Astrocyte of the spinal cord (primary cell): Measurements from ENCODE around the gene ARHGEF18.
"Not testable (repeated sequence)": the region's sequence is repeated elsewhere in the genome, so short reads cannot be mapped to it uniquely, and the experiment has no call there.

Source experiments
- DNase-seq: peaks from one replicate; pipeline ENCODE4 v3.0.0; 2011; ENCODE audit warnings: low read depth, low spot score
- H3K4me3 ChIP-seq: 2 replicates; pipeline ENCODE4 v1.5.1; 2011; ENCODE audit warnings: low read depth, mild to moderate bottlenecking, low read length, moderate library complexity
- CTCF ChIP-seq: IDR thresholded peaks from 2 replicates; pipeline ENCODE4 v1.5.1; 2012; ENCODE audit warnings: low read depth, mild to moderate bottlenecking, low read length, inconsistent platforms
- in situ Hi-C: cut with HindIII; loops from 2 replicates; pipeline ENCODE4 v1.10.0; 2017; ENCODE audit warnings: low sequenced_read_pairs

ARHGEF18 gene

GRCh38 chr19:7348587-7349230, at the start of gene ARHGEF18:
Gene ARHGEF18 (plus strand): TSS chr19:7348937. CDS start chr19:7362891, 13,954 bp downstream.
- no peak within 1 kb of the TSS for H3K4me3 ChIP-seq
- DNase-seq: no peak
- in situ Hi-C loops: no loop called here
- TF ChIP-seq CTCF: no peak

- DNase-seq: no peak
- TF ChIP-seq CTCF: no peak
- in situ Hi-C loops: no loop called here
- H3K4me3 ChIP-seq: no peak overlapping the region
These were observed 47.2 kb upstream of the ARHGEF18 start for GRCh38 chr19:7301525-7301924.

- in situ Hi-C loops: no loop called here
- H3K4me3 ChIP-seq: no peak overlapping the region
- no peak for TF ChIP-seq CTCF
- no peak for DNase-seq
These were observed 45.3 kb upstream of the ARHGEF18 start for GRCh38 chr19:7303470-7303869.

- no peak for TF ChIP-seq CTCF
- DNase-seq: no peak
- H3K4me3 ChIP-seq: no peak overlapping the region
- in situ Hi-C loops: no loop called here
These were observed 44.5 kb upstream of the ARHGEF18 start for GRCh38 chr19:7304200-7304599.

- no peak for DNase-seq
- no peak for TF ChIP-seq CTCF
- in situ Hi-C loops: no loop called here
- no peak overlapping the region for H3K4me3 ChIP-seq
These were observed 41.0 kb upstream of the ARHGEF18 start for GRCh38 chr19:7307590-7308218.

- DNase-seq: not testable (repeated sequence)
These were observed 40.4 kb upstream of the ARHGEF18 start for GRCh38 chr19:7308327-7308726.

GRCh38 chr19:7311911-7312310, 36.8 kb upstream of the ARHGEF18 start:
- DNase-seq: no peak
- no peak overlapping the region for H3K4me3 ChIP-seq
- no peak for TF ChIP-seq CTCF
- in situ Hi-C loops: no loop called here

More at GRCh38 chr19:7308327-7308726, 40.4 kb upstream of the ARHGEF18 start:
- H3K4me3 ChIP-seq, in situ Hi-C loops: not testable (repeated sequence)
